Cardiac ventricle fibroblast (primary cell): ENCODE results near the gene NME7. TPM values are rescaled to one million over a fixed set of nuclear protein-coding genes. Genes with fewer than 3 reads are reported as not detected.

Experiments used
- total RNA-seq: library from RNA; depleted of rRNA; stranded (reverse); fragments of >200 nt; gene quantifications from 2 replicates; pipeline ENCODE4 v1.2.3, GENCODE V29; 2015

Gene NME7
- total RNA-seq, result 8.5 and 19.3 TPM in 2 replicates

DNA sequence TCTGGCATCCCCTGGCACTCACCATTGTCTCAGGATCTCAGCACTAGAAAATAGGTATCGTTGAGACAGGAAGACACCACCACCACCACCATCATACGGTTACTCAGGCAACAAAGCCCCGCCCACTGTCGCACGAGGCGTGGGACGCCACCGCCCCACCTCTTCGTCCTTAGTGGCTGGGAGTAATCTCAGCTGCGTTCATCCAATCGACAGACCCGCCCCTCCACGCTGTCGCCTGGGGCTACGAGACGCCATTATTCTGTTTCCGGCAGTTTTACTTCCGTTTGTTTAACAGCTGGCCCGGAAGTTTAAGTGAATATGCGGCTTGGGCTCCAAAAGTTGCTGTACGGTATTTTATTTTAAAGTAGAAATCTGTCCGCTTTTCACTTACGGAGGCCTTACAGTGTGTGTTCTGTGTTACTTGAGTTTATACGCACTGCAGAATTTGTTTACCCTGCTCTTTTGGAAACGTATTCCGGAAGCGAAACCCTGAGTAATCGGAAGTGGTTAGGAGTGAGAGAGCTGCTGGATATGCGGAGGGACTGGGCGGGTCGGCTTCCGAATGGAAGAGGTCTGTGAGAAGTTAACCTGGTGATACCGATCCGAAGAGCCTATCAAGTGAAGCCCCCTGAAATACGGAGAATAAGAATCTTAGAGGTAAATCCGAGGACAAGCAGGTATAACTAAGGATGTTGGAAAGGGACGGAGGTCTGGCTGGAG, at the start of gene NME7, which contains the start of gene BLZF1:
Gene NME7, minus strand, starts transcription at position 112 of the 720 bp plus-strand sequence. Its CDS starts 87 bp downstream, at position 25.
Gene BLZF1, plus strand, starts transcription at position 510 of the 720 bp plus-strand sequence. CDS start 1,328 bp downstream, outside the sequence.

GRCh38 chr1:169106095-169106920, 261.3 kb downstream of the NME7 start, which contains the start of gene ATP1B1:
ATP1B1 (plus strand) TSS chr1:169106690; CDS start chr1:169106830, 140 bp downstream.

Other genes with a start within 250 kb of the NME7 start
- gene BLZF1, start 398 bp upstream of the NME7 start, total RNA-seq, result 16.7 and 19.6 TPM in 2 replicates
- 0.15 TPM in 1 of 2 replicates, not detected in the other for gene CCDC181, start 59.7 kb upstream of the NME7 start, total RNA-seq
- 11.8 and 12.8 TPM in 2 replicates for gene SLC19A2, start 118.1 kb upstream of the NME7 start, total RNA-seq
- gene F5, start 218.7 kb upstream of the NME7 start, total RNA-seq, result 0.05 TPM in 1 of 2 replicates, not detected in the other